ENCODE measurements around the gene HBD.

DNA sequence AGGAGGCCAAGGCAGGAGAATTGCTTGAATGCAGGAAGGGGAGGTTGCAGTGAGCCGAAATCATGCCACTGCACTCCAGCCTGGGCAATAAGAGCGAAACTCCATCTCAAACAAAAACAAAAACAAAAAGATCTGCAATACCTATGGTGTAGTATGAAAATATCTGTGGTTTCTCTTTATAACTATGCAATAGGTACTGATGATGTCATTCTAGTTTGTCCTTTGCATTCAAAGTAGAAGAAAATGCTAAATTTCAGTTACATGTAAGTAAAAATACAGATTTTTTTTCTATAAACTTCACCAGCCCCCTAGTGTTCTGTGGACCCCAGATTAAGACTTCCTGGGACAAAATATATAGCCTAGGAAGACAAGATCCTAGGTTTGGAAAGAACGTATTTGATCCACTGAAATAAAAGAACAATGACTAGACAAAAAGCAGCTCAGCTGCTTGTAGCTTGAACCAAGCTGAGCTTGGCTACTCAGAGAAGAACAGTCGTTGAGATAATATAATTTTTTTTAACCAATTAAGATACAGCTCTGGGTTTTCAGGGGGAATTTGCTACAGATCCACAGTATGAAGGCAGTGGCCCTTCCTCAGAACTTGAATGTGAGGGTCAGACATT is 38.2 kb upstream of the HBD start:
- TF ChIP-seq GATA3 (IDR thresholded peaks at IDR 0.05; ENCODE audit: low read depth, low read length) (no peak), GATA2 (IDR thresholded peaks at IDR 0.05; ENCODE audit: low read depth, low read length) (no peak)
